Mesodermal cell (in vitro differentiated cells): ENCODE results near the gene SOWAHC.
"Not testable (repeated sequence)": the region's sequence is repeated elsewhere in the genome, so short reads cannot be mapped to it uniquely, and the experiment has no call there.

Experiments used
- H3K27ac ChIP-seq: 2 replicates; pipeline ENCODE4 v1.7.0; 2013; ENCODE audit warnings: mild to moderate bottlenecking, low read depth, low read length, moderate library complexity; ENCODE audit not compliant: severe bottlenecking
- H3K36me3 ChIP-seq: 2 replicates; pipeline ENCODE4 v1.7.1; 2013; ENCODE audit warnings: mild to moderate bottlenecking, low read length, moderate library complexity; ENCODE audit not compliant: control insufficient read depth, insufficient read depth
- H3K4me1 ChIP-seq: one replicate; pipeline ENCODE4 v1.7.1; 2013; ENCODE audit warnings: mild to moderate bottlenecking, low read length; ENCODE audit not compliant: insufficient read depth, control insufficient read depth, poor library complexity, severe bottlenecking
- H3K4me3 ChIP-seq: 2 replicates; pipeline ENCODE4 v1.7.0; 2013; ENCODE audit warnings: low read length, control low read depth, mild to moderate bottlenecking; ENCODE audit not compliant: insufficient read depth, poor library complexity, severe bottlenecking; ENCODE audit errors: extremely low read depth
- H3K9me3 ChIP-seq: 2 replicates; pipeline ENCODE4 v1.7.1; 2013; ENCODE audit warnings: mild to moderate bottlenecking, low read length, moderate library complexity; ENCODE audit not compliant: control insufficient read depth
- WGBS, 2 experiments: methylation state at CpG; one replicate each; pipeline ENCODE4 v1.1.5; 2013; ENCODE audit warnings: missing lambda C conversion rate in 2 of 2; ENCODE audit not compliant: insufficient coverage in 2 of 2; 5-methylcytosine and 5-hydroxymethylcytosine counted together

The SOWAHC gene

DNA sequence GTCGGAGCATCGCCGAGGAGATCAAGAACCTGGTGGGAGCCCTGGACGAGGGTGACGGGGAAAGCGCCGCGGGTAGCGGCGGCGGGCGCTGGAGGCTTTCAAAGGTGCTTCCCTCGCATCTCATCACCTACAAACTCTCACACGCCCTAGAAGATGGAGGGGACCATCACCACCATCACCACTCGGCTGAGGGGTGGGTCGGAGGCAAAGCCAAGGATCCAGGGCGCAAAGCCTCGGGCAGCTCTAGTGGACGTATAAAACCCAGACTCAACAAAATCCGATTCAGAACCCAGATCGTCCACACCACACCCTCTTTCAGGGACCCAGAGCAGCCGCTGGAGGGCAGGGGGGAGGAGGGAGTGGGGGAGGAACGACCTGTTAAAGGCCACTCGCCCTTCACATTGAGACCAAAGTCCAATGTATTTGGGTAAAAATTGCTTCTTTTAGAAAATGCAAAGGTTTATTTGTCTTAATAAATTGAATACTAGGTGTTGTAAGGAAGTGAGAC is 1.5 kb downstream of the SOWAHC start:
- Histone ChIP-seq H3K9me3 (no peaks in the 10 kb centered on the region), H3K4me3 (peak overlapping the region; percentile 79), H3K4me1 (peaks cover 7% of the 10 kb centered on the region), H3K27ac (no peak overlapping the region), H3K36me3 (peaks cover 3% of the 10 kb centered on the region)
- 3 to 15% methylated on average over 3 to 5 of the region's 24 CpGs for WGBS, 2 experiments

DNA sequence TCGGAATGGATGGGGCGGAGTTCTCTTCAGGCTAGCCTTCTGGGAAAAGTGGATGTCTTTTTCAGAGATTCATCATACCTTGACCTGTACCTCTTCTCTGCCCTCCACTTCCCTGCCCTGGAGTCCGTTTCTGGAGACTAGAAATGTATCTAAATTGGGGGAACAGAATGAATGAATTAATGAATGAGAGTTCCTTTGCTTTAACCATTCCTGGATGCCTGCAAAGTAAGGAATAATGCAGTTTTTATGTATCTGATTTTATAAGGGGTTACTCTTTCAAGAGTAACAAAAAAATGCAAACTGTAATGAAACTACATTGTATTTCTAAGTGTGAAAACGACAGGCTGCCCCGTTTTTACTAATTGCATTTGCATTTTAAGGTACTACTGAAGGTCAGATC is 2.0 kb downstream of the SOWAHC start:
- H3K9me3 ChIP-seq: no peaks in the 10 kb centered on the region
- peaks cover 7% of the 10 kb centered on the region for H3K4me1 ChIP-seq
- 0 to 40% methylated on average over 1 to 2 of the region's 5 CpGs for WGBS, 2 experiments
- no peak overlapping the region for H3K27ac ChIP-seq
- H3K36me3 ChIP-seq: peaks cover 3% of the 10 kb centered on the region
- H3K4me3 ChIP-seq: peak overlapping the region; percentile 79

DNA sequence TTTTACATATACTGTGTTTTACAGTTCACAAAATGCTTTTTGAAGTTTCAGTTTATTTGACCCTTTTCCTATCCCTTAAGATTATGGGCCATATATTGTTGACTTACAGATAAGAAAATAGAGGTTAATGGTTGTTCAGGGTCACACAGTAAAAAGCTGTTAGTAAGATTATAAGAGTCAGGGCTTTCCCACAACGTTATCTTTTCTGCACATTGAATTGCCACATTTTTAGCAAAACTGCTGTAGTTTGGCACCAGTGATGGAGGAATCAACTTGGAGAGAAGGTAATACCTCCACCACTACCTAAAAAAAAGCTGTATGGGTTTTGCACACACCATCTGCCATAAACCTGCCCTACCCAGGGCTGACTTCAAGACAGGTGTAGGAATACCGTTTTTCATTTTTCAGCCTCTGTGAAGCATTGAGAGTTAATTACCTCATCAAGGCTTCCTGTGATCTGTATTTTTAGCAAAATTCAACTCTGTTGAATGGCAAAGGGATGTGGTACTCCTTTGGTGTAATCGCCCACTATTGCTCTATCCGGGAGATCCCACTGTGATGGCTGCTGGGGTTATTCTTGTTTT is 5.0 kb downstream of the SOWAHC start:
- Histone ChIP-seq H3K27ac (no peak overlapping the region), H3K4me1 (no peaks in the 10 kb centered on the region), H3K9me3 (no peaks in the 10 kb centered on the region), H3K4me3 (no peak overlapping the region), H3K36me3 (peaks cover 3% of the 10 kb centered on the region)
- no CpG with 5 or more reads among the region's 4 CpGs for WGBS, 2 experiments

DNA sequence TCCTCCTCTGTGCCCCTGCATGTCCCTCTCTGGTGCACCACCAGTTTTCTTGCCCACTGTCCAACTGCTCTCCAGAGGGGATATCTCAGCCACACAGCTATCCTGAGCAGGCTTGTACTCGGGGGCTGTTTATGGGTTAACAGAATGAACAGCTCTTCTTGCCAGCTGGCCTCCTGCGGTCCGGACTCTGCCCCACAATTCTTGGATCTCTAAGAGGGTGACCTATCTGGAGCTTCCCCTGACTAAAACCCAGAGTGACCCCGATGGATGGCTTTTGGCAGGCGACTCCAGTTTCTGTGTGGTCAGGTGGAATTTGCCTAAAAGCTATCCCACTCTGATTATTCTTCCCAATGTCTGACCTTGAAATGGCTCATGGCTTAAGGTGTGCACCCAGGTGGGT is 9.1 kb downstream of the SOWAHC start:
- Histone ChIP-seq H3K4me3 (no peak overlapping the region), H3K9me3 (no peaks in the 10 kb centered on the region), H3K4me1 (no peaks in the 10 kb centered on the region), H3K27ac (no peak overlapping the region), H3K36me3 (no peaks in the 10 kb centered on the region)
- WGBS, 2 experiments: 87 to 95% methylated on average over 4 to 5 of the region's 5 CpGs

DNA sequence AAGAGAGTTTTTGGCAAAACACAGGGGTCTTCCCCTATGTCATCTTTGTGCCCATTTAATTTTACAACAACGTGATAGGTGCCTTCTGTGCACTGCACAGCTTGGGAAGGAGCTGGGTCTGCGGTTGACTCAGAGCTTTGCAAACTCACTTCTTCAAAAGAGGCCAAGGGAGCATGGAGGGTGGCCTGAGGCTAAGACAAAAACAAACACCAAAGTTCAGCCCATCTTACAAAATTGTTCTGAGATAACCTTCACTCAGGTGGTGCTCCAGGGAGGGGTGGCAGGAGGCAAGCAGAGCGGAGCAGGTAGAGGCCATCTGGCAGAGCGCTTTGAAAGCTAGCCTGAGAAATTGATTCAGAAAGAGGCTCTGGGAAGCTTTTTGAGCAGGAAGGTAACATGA is 9.8 kb downstream of the SOWAHC start:
- no peaks in the 10 kb centered on the region for H3K36me3 ChIP-seq
- H3K27ac ChIP-seq: no peak overlapping the region
- H3K9me3 ChIP-seq: no peaks in the 10 kb centered on the region
- no peak overlapping the region for H3K4me3 ChIP-seq
- 86 to 88% methylated on average over 1 to 2 of the region's 4 CpGs for WGBS, 2 experiments
- H3K4me1 ChIP-seq: no peaks in the 10 kb centered on the region

DNA sequence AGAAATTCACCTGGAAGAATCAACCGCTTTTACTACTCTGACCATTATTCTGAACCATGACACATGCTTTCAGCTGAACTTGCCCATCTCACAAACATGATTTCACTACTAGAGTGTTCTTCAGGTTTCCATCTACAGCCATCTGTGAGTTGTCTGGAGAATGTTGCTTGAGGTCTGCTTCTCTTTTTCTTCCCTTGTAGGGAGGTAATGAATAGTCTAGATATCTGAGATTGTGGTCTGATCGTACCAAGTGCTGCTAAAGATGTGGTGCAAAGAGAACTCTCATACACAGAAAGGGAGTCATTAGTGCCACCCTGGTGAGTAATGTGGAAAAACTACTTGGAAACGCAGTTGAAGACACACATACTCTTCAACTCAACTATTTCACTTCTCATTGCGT is 10.2 kb downstream of the SOWAHC start:
- Histone ChIP-seq H3K27ac (no peak overlapping the region), H3K4me1 (no peaks in the 10 kb centered on the region), H3K4me3 (no peak overlapping the region), H3K9me3 (no peaks in the 10 kb centered on the region), H3K36me3 (no peaks in the 10 kb centered on the region)
- 55 to 70% methylated on average over 1 to 3 of the region's 4 CpGs for WGBS, 2 experiments

DNA sequence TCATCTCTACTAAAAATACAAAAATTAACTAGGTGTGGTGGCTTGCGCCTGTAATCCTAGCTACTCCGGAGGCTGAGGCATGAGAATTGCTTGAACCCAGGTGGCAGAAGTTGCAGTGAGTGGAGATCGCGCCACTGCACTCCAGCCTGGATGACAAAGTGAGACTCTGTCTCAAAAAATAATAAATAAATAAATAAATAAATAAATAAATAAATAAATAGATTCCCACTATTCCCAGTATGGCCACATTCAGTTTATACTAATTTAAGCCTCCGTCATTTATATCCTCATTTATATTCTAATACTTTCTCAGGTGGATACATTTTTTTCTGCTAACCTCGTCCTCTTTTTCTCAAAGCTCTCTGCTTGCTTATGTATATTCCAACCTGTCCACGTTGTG is 14.2 kb downstream of the SOWAHC start:
- H3K4me1 ChIP-seq, H3K27ac ChIP-seq, H3K9me3 ChIP-seq, H3K36me3 ChIP-seq, H3K4me3 ChIP-seq: not testable (repeated sequence)
- 95 to 100% methylated on average over 1 to 3 of the region's 7 CpGs for WGBS, 2 experiments

DNA sequence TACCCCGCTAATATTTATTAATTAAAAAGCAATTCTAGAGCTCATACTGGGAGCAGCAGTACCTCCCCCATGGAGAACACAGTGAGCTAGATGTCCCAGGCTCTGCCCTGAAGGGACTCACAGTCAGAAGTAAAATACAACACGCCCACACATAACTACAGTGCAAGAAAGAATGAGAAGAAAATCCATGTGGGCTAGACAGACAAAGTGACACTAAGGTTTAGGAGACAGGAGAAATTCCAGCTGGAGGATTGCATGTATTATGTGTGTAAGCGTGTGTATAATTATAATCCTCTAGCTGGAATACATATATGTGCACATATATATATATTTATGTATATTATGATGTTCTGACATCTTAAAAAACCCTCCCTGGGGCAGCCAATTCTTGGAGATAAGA is 15.7 kb downstream of the SOWAHC start:
- Histone ChIP-seq H3K4me3 (no peak overlapping the region), H3K4me1 (no peaks in the 10 kb centered on the region), H3K36me3 (no peaks in the 10 kb centered on the region), H3K27ac (no peak overlapping the region), H3K9me3 (no peaks in the 10 kb centered on the region)
- no CpG with 5 or more reads among the region's 3 CpGs for WGBS, 2 experiments

DNA sequence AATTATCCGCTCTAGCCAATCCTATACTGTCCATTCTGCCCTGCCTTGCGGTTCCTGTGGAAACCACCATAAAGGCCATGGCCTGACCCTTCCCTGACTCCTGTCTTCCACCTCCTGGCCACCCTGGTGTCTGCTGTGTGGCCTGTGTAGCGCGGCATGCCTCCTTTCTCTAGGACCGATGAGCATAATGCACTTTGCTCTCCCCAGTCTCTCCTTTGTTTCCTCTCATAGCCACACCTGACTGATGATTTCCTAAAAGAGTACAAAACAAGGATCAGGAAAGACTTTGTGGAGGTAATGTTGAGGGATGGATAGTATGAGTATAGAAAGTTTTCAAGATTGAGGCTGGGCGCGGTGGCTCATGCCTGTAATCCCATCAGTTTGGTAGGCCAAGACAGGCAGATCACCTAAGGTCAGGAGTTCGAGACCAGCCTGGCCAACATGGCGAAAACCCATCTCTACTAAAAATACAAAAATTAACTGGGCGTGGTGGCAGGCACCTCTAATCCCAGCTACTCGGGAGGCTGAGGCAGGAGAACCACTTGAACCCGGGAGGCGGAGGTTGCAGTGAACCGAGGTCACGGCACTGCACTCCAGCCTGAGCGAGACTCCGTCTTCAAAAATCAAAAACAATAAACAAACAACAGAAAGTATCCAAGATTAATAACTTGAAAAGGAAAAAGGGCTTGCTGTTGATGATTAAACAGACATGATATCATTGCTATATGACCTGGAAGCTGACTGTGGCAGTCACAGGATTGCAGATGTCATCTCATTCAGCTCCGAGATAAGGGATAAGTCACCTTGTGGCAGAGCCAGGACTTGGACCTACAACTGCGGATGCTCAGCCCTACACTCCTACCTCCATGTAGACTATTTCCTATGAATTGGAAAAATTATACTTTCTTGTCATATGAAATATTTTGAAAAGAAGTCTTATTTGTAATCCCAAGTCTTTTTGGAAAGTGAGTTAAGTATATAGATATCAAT is 16.6 kb downstream of the SOWAHC start:
- Histone ChIP-seq H3K36me3 (no peaks in the 10 kb centered on the region), H3K27ac (no peak overlapping the region), H3K9me3 (no peaks in the 10 kb centered on the region), H3K4me1 (no peaks in the 10 kb centered on the region), H3K4me3 (no peak overlapping the region)
- WGBS, 2 experiments: 97 to 98% methylated on average over 6 to 14 of the region's 19 CpGs

DNA sequence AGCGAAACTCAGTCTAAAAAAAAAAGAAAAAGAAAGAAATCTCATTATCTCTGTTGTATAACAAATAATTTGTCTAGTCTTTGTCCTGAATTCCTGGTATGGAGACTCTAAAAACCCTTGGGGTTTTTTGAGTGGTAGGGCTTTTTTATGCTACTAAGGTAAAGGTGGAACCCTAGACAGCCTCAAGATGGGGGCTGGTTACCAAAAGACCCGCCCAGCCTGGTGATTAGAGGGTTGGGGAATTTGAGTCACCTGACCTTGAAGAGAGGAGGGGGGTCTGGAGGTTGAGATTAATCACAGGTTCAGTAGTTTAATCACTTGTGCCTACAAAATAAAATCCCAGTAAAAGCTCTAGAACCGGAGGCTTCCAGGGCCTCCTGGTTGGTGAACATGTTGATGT is 17.6 kb downstream of the SOWAHC start:
- Histone ChIP-seq H3K9me3 (no peaks in the 10 kb centered on the region), H3K27ac (no peak overlapping the region), H3K36me3 (no peaks in the 10 kb centered on the region), H3K4me1 (no peaks in the 10 kb centered on the region), H3K4me3 (no peak overlapping the region)
- 75 to 80% methylated on average over 2 of the region's 3 CpGs for WGBS, 2 experiments
